ENCODE results near the gene STXBP5L. TPM values are rescaled to one million over a fixed set of nuclear protein-coding genes. Genes with fewer than 3 reads are reported as not detected.
"Not testable (repeated sequence)": the region's sequence is repeated elsewhere in the genome, so short reads cannot be mapped to it uniquely, and the experiment has no call there.

Gene STXBP5L
- total RNA-seq, 2 experiments from 2014 or later: not detected

GRCh38 chr3:121155028-121155427 lies 247.0 kb downstream of the STXBP5L start:
- ChIA-PET CTCF (no interaction called here), POLR2A (no interaction called here)
- intact Hi-C loops (cut with micrococcal nuclease): no loop called here
- H3K4me3 Mint-ChIP-seq: no peak overlapping the region
- H3K27ac Mint-ChIP-seq: no peak overlapping the region
- DNase-seq (no peak), ATAC-seq (no peak)
- no peak for TF ChIP-seq CTCF (IDR thresholded peaks at IDR 0.05)
- no peaks in the 10 kb centered on the region for H3K4me1 Mint-ChIP-seq (ENCODE audit: low read depth)
- peaks cover 4% of the 10 kb centered on the region for H3K9me3 Mint-ChIP-seq
- no peaks in the 10 kb centered on the region for H3K27me3 Mint-ChIP-seq
- H3K36me3 Mint-ChIP-seq (ENCODE audit: low read depth): no peaks in the 10 kb centered on the region

GRCh38 chr3:121165397-121165837 lies 257.4 kb downstream of the STXBP5L start:
- ChIA-PET POLR2A (no interaction called here), CTCF (no interaction called here)
- Mint-ChIP-seq H3K27ac (no peak overlapping the region), H3K9me3 (peaks cover under 1% of the 10 kb centered on the region), H3K27me3 (no peaks in the 10 kb centered on the region), H3K4me3 (no peak overlapping the region), H3K36me3 (ENCODE audit: low read depth) (no peaks in the 10 kb centered on the region), H3K4me1 (ENCODE audit: low read depth) (no peaks in the 10 kb centered on the region)
- intact Hi-C loops (cut with micrococcal nuclease): no loop called here
- TF ChIP-seq CTCF (IDR thresholded peaks at IDR 0.05): no peak
- ATAC-seq: no peak
- no peak for DNase-seq

- ATAC-seq (no peak), DNase-seq (no peak)
- no peak for TF ChIP-seq CTCF (IDR thresholded peaks at IDR 0.05)
- H3K27me3 Mint-ChIP-seq: no peaks in the 10 kb centered on the region
- H3K9me3 Mint-ChIP-seq: peaks cover 3% of the 10 kb centered on the region
- H3K36me3 Mint-ChIP-seq (ENCODE audit: low read depth): no peaks in the 10 kb centered on the region
- H3K27ac Mint-ChIP-seq: no peak overlapping the region
- ChIA-PET POLR2A (no interaction called here), CTCF (no interaction called here)
- no peaks in the 10 kb centered on the region for H3K4me1 Mint-ChIP-seq (ENCODE audit: low read depth)
- intact Hi-C loops (cut with micrococcal nuclease): no loop called here
- H3K4me3 Mint-ChIP-seq: no peak overlapping the region
Observed at GRCh38 chr3:121167374-121168139, 259.6 kb downstream of the STXBP5L start.

GRCh38 chr3:121175083-121175482 lies 267.1 kb downstream of the STXBP5L start:
- ChIA-PET POLR2A (no interaction called here), CTCF (no interaction called here)
- Mint-ChIP-seq H3K27ac (no peak overlapping the region), H3K9me3 (peaks cover 18% of the 10 kb centered on the region), H3K27me3 (no peaks in the 10 kb centered on the region), H3K4me3 (no peak overlapping the region), H3K4me1 (ENCODE audit: low read depth) (no peaks in the 10 kb centered on the region), H3K36me3 (ENCODE audit: low read depth) (no peaks in the 10 kb centered on the region)
- ATAC-seq: no peak
- no peak for DNase-seq
- TF ChIP-seq CTCF (IDR thresholded peaks at IDR 0.05): no peak
- intact Hi-C loops (cut with micrococcal nuclease): no loop called here

GRCh38 chr3:121190626-121191025 lies 282.6 kb downstream of the STXBP5L start:
- H3K9me3 Mint-ChIP-seq: peaks cover 15% of the 10 kb centered on the region
- H3K36me3 Mint-ChIP-seq (ENCODE audit: low read depth); POLR2A ChIA-PET; DNase-seq; H3K4me3 Mint-ChIP-seq; H3K4me1 Mint-ChIP-seq (ENCODE audit: low read depth); H3K27ac Mint-ChIP-seq; ATAC-seq; intact Hi-C loops (cut with micrococcal nuclease); CTCF ChIA-PET; H3K27me3 Mint-ChIP-seq: not testable (repeated sequence)

All from activated CD8-positive, alpha-beta T cell treated with anti-CD3 and anti-CD28 coated beads for 36 hours (primary cell).